Left lung (tissue), 10 donors: ENCODE results near the gene SWSAP1. TPM values are rescaled to one million over a fixed set of nuclear protein-coding genes. Genes with fewer than 3 reads are reported as not detected.

Experiments used
- ATAC-seq: fragments of 200-7000 bp; cut with Tn5 transposase; one replicate; pipeline ENCODE4 v1.9.1; 2020; ENCODE audit warnings: moderate library complexity
- DNase-seq, 4 donors: peaks; one replicate each; pipeline ENCODE4 v3.0.0-alpha.2; 2013 to 2020
- H3K27ac ChIP-seq, 2 donors: fragments of 200-600 bp; sonication (generic) in 1 of 2; one replicate each; pipeline versions ENCODE4 v1.5.0 to v1.8.0; 2020 to 2021
- H3K27me3 ChIP-seq, 2 donors: fragments of 200-600 bp; sonication (generic) in 1 of 2; one replicate each; pipeline versions ENCODE4 v1.5.0 to v1.8.0; 2020 to 2021
- H3K36me3 ChIP-seq, 2 donors: fragments of 200-600 bp; sonication (generic) in 1 of 2; one replicate each; pipeline versions ENCODE4 v1.5.0 to v1.8.0; 2020 to 2021
- H3K4me1 ChIP-seq, 2 donors: fragments of 200-600 bp; one replicate each; pipeline ENCODE4 v1.8.0; 2021
- H3K4me3 ChIP-seq, 2 donors: fragments of 200-600 bp; sonication (generic) in 1 of 2; one replicate each; pipeline versions ENCODE4 v1.5.0 to v1.8.0; 2020 to 2021; ENCODE audit warnings: mild to moderate bottlenecking in 1 of 2
- H3K9me3 ChIP-seq, 2 donors: fragments of 200-600 bp; sonication (generic) in 1 of 2; one replicate each; pipeline versions ENCODE4 v1.5.0 to v1.8.0; 2020 to 2021
- CTCF ChIP-seq, 2 donors: fragments of 200-600 bp; sonication (generic) in 1 of 2; IDR thresholded peaks; one replicate each; pipeline versions ENCODE4 v1.5.0 to v1.8.0; 2021; ENCODE audit warnings: antibody characterized with exemption in 2 of 2
- intact Hi-C, 2 donors: fragments of 100-400 bp; cut with DNase I; formaldehyde crosslinking; loops; one replicate each; pipeline versions ENCODE4 v1.11.2 to v1.14.2; 2022
- polyA plus RNA-seq, 6 donors: library from polyadenylated mRNA; unstranded; fragments of 120-200 nt; gene quantifications; one replicate each; pipeline ENCODE4 v1.2.1, GENCODE V29; 2013; ENCODE audit not compliant: insufficient read length in 6 of 6
- total RNA-seq, 2 donors: library from RNA; stranded (reverse); fragmentation: NEBNext Ultra II Directional; extraction: Animal tissue kit (Norgen Biotek cat#: 25700); gene quantifications; one replicate each; pipeline ENCODE4 v1.2.1, GENCODE V29; 2021
- donor health status: DM: no; HTN: yes; CAD: no.
- donor health status: DM: no; HTN: no; CAD: no.

The SWSAP1 gene
- total and polyA plus RNA-seq, 8 donors: 1.8 to 3.2 (median 2.8) TPM

- ATAC-seq (no peak), DNase-seq (no peak)
- Histone ChIP-seq H3K4me1 (peaks cover 17 to 41% of the 10 kb centered on the region in 2 donors), H3K36me3 (no peaks in the 10 kb centered on the region), H3K27ac (no peak overlapping the region), H3K4me3 (no peak overlapping the region), H3K9me3 (no peaks in the 10 kb centered on the region), H3K27me3 (peaks cover 4 to 55% of the 10 kb centered on the region in 2 donors)
- no peak for TF ChIP-seq CTCF (IDR thresholded peaks at IDR 0.05)
- intact Hi-C loops: no loop called here
Measured at GRCh38 chr19:11423791-11424181, 49.3 kb downstream of the SWSAP1 start.

Other genes with a start within 250 kb of the SWSAP1 start
- gene SPC24, start 218.9 kb upstream of the SWSAP1 start, total RNA-seq: 10 to 100 TPM in 1 of 2 donors, 1 to 10 TPM in 1; 5.4 to 12.1 TPM
- 10 to 100 TPM; 14.5 to 40.2 (median 24.6) TPM for gene SPC24, start 218.9 kb upstream of the SWSAP1 start, polyA plus RNA-seq
- 100 to 1,000 TPM; 179 to 194 TPM for gene KANK2, start 177.1 kb upstream of the SWSAP1 start, total RNA-seq
- 100 to 1,000 TPM; 239 to 286 (median 268) TPM for gene KANK2, start 177.1 kb upstream of the SWSAP1 start, polyA plus RNA-seq
- not detected for gene ANGPTL8, start 135.0 kb upstream of the SWSAP1 start, total RNA-seq
- 1 to 10 TPM in 4 of 6 donors, under 1 TPM in 2; 0.49 to 1.3 (median 1.0) TPM for gene ANGPTL8, start 135.0 kb upstream of the SWSAP1 start, polyA plus RNA-seq
- 10 to 100 TPM; 65.6 to 97.9 TPM for gene DOCK6, start 112.1 kb upstream of the SWSAP1 start, total RNA-seq
- gene DOCK6, start 112.1 kb upstream of the SWSAP1 start, polyA plus RNA-seq: 100 to 1,000 TPM in 1 of 6 donors, 10 to 100 TPM in 5; 68.4 to 111 (median 79.1) TPM
- not detected for gene TSPAN16, start 78.5 kb upstream of the SWSAP1 start, total RNA-seq
- under 1 TPM in 1 of 6 donors, not detected in 5; 0.26 TPM for gene TSPAN16, start 78.5 kb upstream of the SWSAP1 start, polyA plus RNA-seq
- 10 to 100 TPM; 65.4 to 71.6 TPM for gene RAB3D, start 35.0 kb upstream of the SWSAP1 start, total RNA-seq
- 10 to 100 TPM; 16.3 to 19.7 (median 18.5) TPM for gene RAB3D, start 35.0 kb upstream of the SWSAP1 start, polyA plus RNA-seq
- gene TMEM205, start 28.4 kb upstream of the SWSAP1 start, total RNA-seq: 10 to 100 TPM; 71.4 to 88.0 TPM
- gene TMEM205, start 28.4 kb upstream of the SWSAP1 start, polyA plus RNA-seq: 10 to 100 TPM; 77.0 to 83.4 (median 79.0) TPM
- gene CCDC159, start 28.1 kb upstream of the SWSAP1 start, total RNA-seq: 10 to 100 TPM; 29.9 to 32.8 TPM
- gene CCDC159, start 28.1 kb upstream of the SWSAP1 start, polyA plus RNA-seq: 10 to 100 TPM; 38.1 to 56.4 (median 48.3) TPM
- 10 to 100 TPM; 31.0 to 36.3 TPM for gene PLPPR2, start 19.2 kb upstream of the SWSAP1 start, total RNA-seq
- 10 to 100 TPM; 19.5 to 32.2 (median 23.7) TPM for gene PLPPR2, start 19.2 kb upstream of the SWSAP1 start, polyA plus RNA-seq
- 10 to 100 TPM in 1 of 2 donors, 1 to 10 TPM in 1; 9.6 to 18.0 TPM for gene EPOR, start 9.6 kb downstream of the SWSAP1 start, total RNA-seq
- 10 to 100 TPM; 23.6 to 32.3 (median 30.3) TPM for gene EPOR, start 9.6 kb downstream of the SWSAP1 start, polyA plus RNA-seq
- gene RGL3, start 44.6 kb downstream of the SWSAP1 start, total RNA-seq: 10 to 100 TPM; 35.7 to 68.2 TPM
- gene RGL3, start 44.6 kb downstream of the SWSAP1 start, polyA plus RNA-seq: 10 to 100 TPM; 32.9 to 62.8 (median 56.6) TPM
- 1 to 10 TPM in 1 of 2 donors, under 1 TPM in 1; 0.55 to 2.1 TPM for gene ODAD3, start 60.5 kb downstream of the SWSAP1 start, total RNA-seq
- gene ODAD3, start 60.5 kb downstream of the SWSAP1 start, polyA plus RNA-seq: 1 to 10 TPM in 5 of 6 donors, under 1 TPM in 1; 0.84 to 2.6 (median 1.9) TPM
- 100 to 1,000 TPM; 286 to 303 TPM for gene PRKCSH, start 61.0 kb downstream of the SWSAP1 start, total RNA-seq
- 100 to 1,000 TPM; 273 to 338 (median 306) TPM for gene PRKCSH, start 61.0 kb downstream of the SWSAP1 start, polyA plus RNA-seq
- under 1 TPM in 1 of 2 donors, not detected in 1; 0.21 TPM for gene ELAVL3, start 106.4 kb downstream of the SWSAP1 start, total RNA-seq
- gene ELAVL3, start 106.4 kb downstream of the SWSAP1 start, polyA plus RNA-seq: under 1 TPM; 0.04 to 0.31 (median 0.15) TPM
- 1 to 10 TPM; 7.7 to 8.4 TPM for gene ZNF653, start 131.2 kb downstream of the SWSAP1 start, total RNA-seq
- gene ZNF653, start 131.2 kb downstream of the SWSAP1 start, polyA plus RNA-seq: 10 to 100 TPM in 2 of 6 donors, 1 to 10 TPM in 4; 7.3 to 10.1 (median 8.3) TPM
- gene ECSIT, start 154.5 kb downstream of the SWSAP1 start, total RNA-seq: 10 to 100 TPM; 37.4 to 44.6 TPM
- gene ECSIT, start 154.5 kb downstream of the SWSAP1 start, polyA plus RNA-seq: 10 to 100 TPM; 32.6 to 40.8 (median 36.0) TPM
- gene CNN1, start 164.2 kb downstream of the SWSAP1 start, total RNA-seq: 10 to 100 TPM; 33.1 to 37.0 TPM
- 10 to 100 TPM in 1 of 6 donors, 1 to 10 TPM in 5; 4.5 to 15.9 (median 7.5) TPM for gene CNN1, start 164.2 kb downstream of the SWSAP1 start, polyA plus RNA-seq
- gene ELOF1, start 184.6 kb downstream of the SWSAP1 start, total RNA-seq: 10 to 100 TPM; 50.4 to 53.4 TPM
- 10 to 100 TPM; 38.0 to 49.4 (median 46.7) TPM for gene ELOF1, start 184.6 kb downstream of the SWSAP1 start, polyA plus RNA-seq
- 100 to 1,000 TPM; 242 to 299 TPM for gene ACP5, start 203.0 kb downstream of the SWSAP1 start, total RNA-seq
- gene ACP5, start 203.0 kb downstream of the SWSAP1 start, polyA plus RNA-seq: 1 to 10 TPM; 1.5 to 5.5 (median 3.1) TPM
- 10 to 100 TPM; 10.5 to 12.3 TPM for gene ZNF627, start 222.8 kb downstream of the SWSAP1 start, total RNA-seq
- 10 to 100 TPM; 31.9 to 42.4 (median 35.4) TPM for gene ZNF627, start 222.8 kb downstream of the SWSAP1 start, polyA plus RNA-seq